Keratinocyte (primary cell): Measurements from ENCODE around the gene SLC66A2. TPM values are rescaled to one million over a fixed set of nuclear protein-coding genes. Genes with fewer than 3 reads are reported as not detected.
"Not testable (repeated sequence)": the region's sequence is repeated elsewhere in the genome, so short reads cannot be mapped to it uniquely, and the experiment has no call there.

Source experiments
- DNase-seq: peaks from one replicate; pipeline ENCODE4 v3.0.0-alpha.2; 2011; ENCODE audit warnings: low read depth, missing footprints, low spot score
- FAIRE-seq: peaks from 2 replicates; lab custom pipeline; 2011; peaks lifted over from hg19 to GRCh38; lab: Jason Lieb, UNC
- H2AFZ ChIP-seq: 2 replicates; pipeline ENCODE4 v1.6.0; 2012; ENCODE audit warnings: low read length, control low read depth, inconsistent platforms; ENCODE audit not compliant: control insufficient read depth
- H3K27ac ChIP-seq: 2 replicates; pipeline ENCODE4 v1.5.1; 2011; ENCODE audit warnings: low read length; ENCODE audit not compliant: control insufficient read depth, insufficient read depth
- H3K27me3 ChIP-seq: 3 replicates; pipeline ENCODE4 v1.6.0; 2011; ENCODE audit warnings: low read length; ENCODE audit not compliant: control insufficient read depth, insufficient read depth; ENCODE audit errors: extremely low read depth
- H3K36me3 ChIP-seq, 2 experiments: 2 replicates in 1 of 2; 3 replicates in 1 of 2; pipeline ENCODE4 v1.5.1; 2011; ENCODE audit warnings: low read length in 2 of 2, mild to moderate bottlenecking in 1 of 2; ENCODE audit not compliant: control insufficient read depth in 2 of 2, insufficient read depth in 2 of 2; ENCODE audit errors: extremely low read depth in 1 of 2
- H3K4me1 ChIP-seq: 3 replicates; pipeline ENCODE4 v1.5.1; 2011; ENCODE audit warnings: low read length; ENCODE audit not compliant: control insufficient read depth, insufficient read depth; ENCODE audit errors: extremely low read depth
- H3K4me2 ChIP-seq: 3 replicates; pipeline ENCODE4 v1.6.0; 2011; ENCODE audit warnings: low read depth, low read length; ENCODE audit not compliant: control insufficient read depth, insufficient read depth; ENCODE audit errors: extremely low read depth
- H3K4me3 ChIP-seq, 3 experiments: fragments of 200-600 bp in 1 of 3; sonication (generic) in 1 of 3; 2 replicates in 2 of 3; 3 replicates in 1 of 3; pipeline ENCODE4 v1.5.1; 2011 to 2016; ENCODE audit warnings: low read length in 3 of 3, mild to moderate bottlenecking in 3 of 3, control low read depth in 2 of 3, inconsistent platforms in 1 of 3, low read depth in 1 of 3, mixed read lengths in 1 of 3, mixed run types in 1 of 3, moderate library complexity in 1 of 3; ENCODE audit not compliant: control insufficient read depth in 2 of 3, insufficient read depth in 2 of 3; ENCODE audit errors: extremely low read depth in 1 of 3
- H3K79me2 ChIP-seq: 2 replicates; pipeline ENCODE4 v1.6.0; 2012; ENCODE audit warnings: low read length; ENCODE audit not compliant: control insufficient read depth, insufficient read depth
- H3K9ac ChIP-seq: 3 replicates; pipeline ENCODE4 v1.6.0; 2011; ENCODE audit warnings: low read length; ENCODE audit not compliant: control insufficient read depth, insufficient read depth; ENCODE audit errors: extremely low read depth
- H3K9me1 ChIP-seq: 3 replicates; pipeline ENCODE4 v1.6.0; 2011; ENCODE audit warnings: low read length; ENCODE audit not compliant: control insufficient read depth, insufficient read depth; ENCODE audit errors: extremely low read depth
- H3K9me3 ChIP-seq: 2 replicates; pipeline ENCODE4 v1.5.1; 2012; ENCODE audit warnings: low read depth, low read length; ENCODE audit not compliant: control insufficient read depth
- H4K20me1 ChIP-seq: 3 replicates; pipeline ENCODE4 v1.6.0; 2011; ENCODE audit warnings: low read length; ENCODE audit not compliant: control insufficient read depth, insufficient read depth; ENCODE audit errors: extremely low read depth
- EZH2 ChIP-seq: IDR thresholded peaks from one replicate; pipeline ENCODE4 v1.6.1; 2012; ENCODE audit warnings: inconsistent platforms, mild to moderate bottlenecking, low read length, moderate library complexity
- dilution Hi-C: fragments of 300-500 bp; cut with MboI; formaldehyde crosslinking; loops from one replicate; pipeline ENCODE4 v1.7.0; 2020; ENCODE audit warnings: low sequenced_read_pairs; ENCODE audit not compliant: extremely low pct_ligation_motif_present
- polyA minus RNA-seq, 3 experiments: library from RNA; depleted of rRNA, polyadenylated mRNA; stranded (reverse); fragments of >200 nt; gene quantifications; 1 replicate in 1 of 3; 2 replicates in 1 of 3; 3 replicates in 1 of 3; pipeline ENCODE4 v1.2.3, GENCODE V29; 2011
- polyA plus RNA-seq, 5 experiments: library from polyadenylated mRNA; depleted of rRNA in 3 of 5; stranded (reverse) in 3 of 5; stranded (forward) in 1 of 5; unstranded in 1 of 5; fragments of >200 nt; gene quantifications; 1 replicate in 1 of 5; 2 replicates in 3 of 5; 3 replicates in 1 of 5; pipeline versions ENCODE4 v1.2.1 to v1.2.3, GENCODE V29; 2011 to 2012; ENCODE audit warnings: missing spikeins in 2 of 5, low read depth in 1 of 5, low replicate concordance in 1 of 5
- TF ChIP-seq, protein P1 (sequence below), 3 experiments: IDR thresholded peaks in 1 of 3; conservative IDR thresholded peaks in 1 of 3; optimal IDR thresholded peaks in 1 of 3; 2 replicates in 2 of 3; 3 replicates in 1 of 3; pipeline versions ENCODE3 to v1.5.1; 2011; ENCODE audit warnings: low read length in 3 of 3, mild to moderate bottlenecking in 3 of 3, moderate library complexity in 2 of 3, control low read depth in 1 of 3, inconsistent platforms in 1 of 3; ENCODE audit not compliant: insufficient read depth in 2 of 3; ENCODE audit errors: extremely low read depth in 1 of 3

SLC66A2 gene
- polyA plus RNA-seq (16.3 to 32.4 TPM (median 19.8 TPM) in 3 replicates), polyA minus RNA-seq (16.8 to 40.5 TPM (median 26.5 TPM) in 3 replicates)
- polyA plus RNA-seq (2011; ENCODE audit: low read depth), result 21.3 TPM
- polyA plus RNA-seq (2011; cell fraction: cytosol; rRNA removed), result 10.8 and 28.7 TPM in 2 replicates
- 17.4 and 24.0 TPM in 2 replicates for polyA plus RNA-seq (2011; cell fraction: nucleus; rRNA removed)
- polyA plus RNA-seq (2012; ENCODE audit: low replicate concordance), result 33.0 and 39.1 TPM in 2 replicates
- polyA minus RNA-seq (2011; cell fraction: cytosol; rRNA and poly(A)+ RNA removed), result 53.1 TPM
- 16.2 and 19.7 TPM in 2 replicates for polyA minus RNA-seq (2011; cell fraction: nucleus; rRNA and poly(A)+ RNA removed)

DNA sequence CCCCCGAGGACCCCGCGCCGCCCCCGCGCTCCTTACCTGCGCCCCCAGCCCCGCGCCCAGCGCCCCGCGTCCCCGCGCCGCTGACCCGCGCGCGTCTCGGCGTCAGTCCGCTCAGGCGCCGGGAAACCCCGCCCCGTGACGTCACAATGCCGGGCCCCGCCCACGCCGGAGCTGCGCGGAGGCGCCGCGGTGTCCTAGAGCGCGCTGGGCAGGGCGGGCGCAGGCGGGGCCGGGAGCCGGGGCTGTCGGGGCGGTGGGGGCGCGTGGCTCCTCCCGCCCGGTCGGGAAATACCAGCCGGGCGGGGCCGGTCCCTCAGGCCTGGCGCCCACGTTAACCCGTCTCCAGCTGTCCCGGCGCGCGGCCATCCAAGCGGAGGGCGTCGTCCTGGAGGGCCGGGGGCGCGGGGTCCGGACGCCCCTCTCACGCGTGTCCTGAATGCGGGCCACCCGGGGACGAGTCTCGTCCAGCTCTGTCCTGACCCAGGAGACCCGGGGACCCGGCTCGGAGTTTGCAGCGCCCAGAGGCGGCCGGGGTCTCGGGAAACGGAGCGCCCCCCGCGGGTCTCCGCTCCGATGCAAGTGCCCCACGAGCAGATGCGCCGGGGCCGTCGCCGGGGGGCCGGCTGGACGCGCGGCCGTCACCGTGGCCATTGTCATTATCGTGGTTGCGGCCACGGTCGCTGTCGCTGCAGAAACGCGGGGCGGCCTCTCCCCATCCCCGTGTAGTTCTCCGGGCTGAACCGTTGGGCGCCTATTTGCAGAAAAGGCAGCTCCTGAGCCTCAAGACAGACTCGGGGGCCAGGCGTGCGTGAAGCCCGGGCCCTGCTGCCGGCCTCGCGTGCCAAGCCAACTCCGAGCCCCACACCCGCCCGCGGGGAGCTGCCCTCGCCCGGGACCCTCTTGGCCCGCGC is at the start of gene SLC66A2:
TSS of gene SLC66A2 (minus strand) at position 109 of the 911 bp plus-strand sequence. CDS start 727 bp downstream, outside the sequence.
- H3K27me3 ChIP-seq, result no peaks in the 10 kb centered on the region
- H3K9ac ChIP-seq, result peak within 1 kb of the TSS; percentile 70
- H3K9me3 ChIP-seq, result no peaks in the 10 kb centered on the region
- H3K27ac ChIP-seq, result peak within 1 kb of the TSS; percentile 49
- peaks cover 12% of the 10 kb centered on the region for H3K4me1 ChIP-seq
- TF ChIP-seq, protein P1, sequence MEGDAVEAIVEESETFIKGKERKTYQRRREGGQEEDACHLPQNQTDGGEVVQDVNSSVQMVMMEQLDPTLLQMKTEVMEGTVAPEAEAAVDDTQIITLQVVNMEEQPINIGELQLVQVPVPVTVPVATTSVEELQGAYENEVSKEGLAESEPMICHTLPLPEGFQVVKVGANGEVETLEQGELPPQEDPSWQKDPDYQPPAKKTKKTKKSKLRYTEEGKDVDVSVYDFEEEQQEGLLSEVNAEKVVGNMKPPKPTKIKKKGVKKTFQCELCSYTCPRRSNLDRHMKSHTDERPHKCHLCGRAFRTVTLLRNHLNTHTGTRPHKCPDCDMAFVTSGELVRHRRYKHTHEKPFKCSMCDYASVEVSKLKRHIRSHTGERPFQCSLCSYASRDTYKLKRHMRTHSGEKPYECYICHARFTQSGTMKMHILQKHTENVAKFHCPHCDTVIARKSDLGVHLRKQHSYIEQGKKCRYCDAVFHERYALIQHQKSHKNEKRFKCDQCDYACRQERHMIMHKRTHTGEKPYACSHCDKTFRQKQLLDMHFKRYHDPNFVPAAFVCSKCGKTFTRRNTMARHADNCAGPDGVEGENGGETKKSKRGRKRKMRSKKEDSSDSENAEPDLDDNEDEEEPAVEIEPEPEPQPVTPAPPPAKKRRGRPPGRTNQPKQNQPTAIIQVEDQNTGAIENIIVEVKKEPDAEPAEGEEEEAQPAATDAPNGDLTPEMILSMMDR (optimal IDR thresholded peaks at IDR 0.05 in 1 of 3, IDR thresholded peaks at IDR 0.05 in 1 of 3, conservative IDR thresholded peaks at IDR 0.05 in 1 of 3; ENCODE audit: extremely low read depth in 1 of 3, insufficient read depth in 2 of 3, low read length in 3 of 3), result no peak
- no peak for TF ChIP-seq EZH2
- no peak for FAIRE-seq
- H3K9me1 ChIP-seq, result peaks cover 4% of the 10 kb centered on the region
- H3K79me2 ChIP-seq, result peaks cover 31% of the 10 kb centered on the region
- peak within 1 kb of the TSS; percentile 68 for H2AFZ ChIP-seq
- peak within 1 kb of the TSS; percentile 81 for H3K4me2 ChIP-seq
- dilution Hi-C loops, result no loop called here
- no peak for DNase-seq
- peaks cover 14 to 15% of the 10 kb centered on the region in 2 experiments for H3K36me3 ChIP-seq
- H3K4me3 ChIP-seq, result peak within 1 kb of the TSS; percentile 73 to 81 (median 80)
- peaks cover 3% of the 10 kb centered on the region for H4K20me1 ChIP-seq

DNA sequence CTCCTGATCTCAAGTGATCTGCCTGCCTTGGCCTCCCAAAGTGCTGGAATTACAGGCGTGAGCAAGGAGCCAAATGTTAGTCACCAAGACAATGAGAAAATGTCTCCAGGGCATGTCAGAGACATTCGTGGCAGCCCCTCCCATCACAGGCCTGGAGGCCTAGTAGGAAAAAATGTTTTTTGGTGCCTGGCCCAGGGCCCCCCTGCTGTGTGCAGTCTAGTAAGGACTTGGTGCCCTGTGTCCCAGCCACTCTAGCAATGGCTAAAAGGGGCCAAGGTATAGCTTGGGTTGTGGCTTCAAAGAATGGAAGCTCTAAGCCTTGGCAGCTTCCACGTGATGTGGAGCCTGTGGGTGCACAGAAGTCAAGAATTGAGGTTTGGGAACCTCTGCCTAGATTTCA is 49.4 kb upstream of the SLC66A2 start:
- H4K20me1 ChIP-seq, result no peaks in the 10 kb centered on the region
- no peak for DNase-seq
- H2AFZ ChIP-seq, result no peak overlapping the region
- H3K36me3 ChIP-seq, result no peaks in the 10 kb centered on the region
- no peaks in the 10 kb centered on the region for H3K79me2 ChIP-seq
- peaks cover 3% of the 10 kb centered on the region for H3K9me3 ChIP-seq
- no peak for FAIRE-seq
- dilution Hi-C loops, result no loop called here
- no peak overlapping the region for H3K4me2 ChIP-seq
- H3K4me1 ChIP-seq, result no peaks in the 10 kb centered on the region
- H3K27me3 ChIP-seq, result no peaks in the 10 kb centered on the region
- no peak overlapping the region for H3K27ac ChIP-seq
- H3K9me1 ChIP-seq, result no peaks in the 10 kb centered on the region
- TF ChIP-seq, protein P1 (optimal IDR thresholded peaks at IDR 0.05 in 1 of 3, IDR thresholded peaks at IDR 0.05 in 1 of 3, conservative IDR thresholded peaks at IDR 0.05 in 1 of 3; ENCODE audit: extremely low read depth in 1 of 3, insufficient read depth in 2 of 3, low read length in 3 of 3), result no peak
- no peak for TF ChIP-seq EZH2
- no peak overlapping the region for H3K9ac ChIP-seq
- H3K4me3 ChIP-seq, result no peak overlapping the region

DNA sequence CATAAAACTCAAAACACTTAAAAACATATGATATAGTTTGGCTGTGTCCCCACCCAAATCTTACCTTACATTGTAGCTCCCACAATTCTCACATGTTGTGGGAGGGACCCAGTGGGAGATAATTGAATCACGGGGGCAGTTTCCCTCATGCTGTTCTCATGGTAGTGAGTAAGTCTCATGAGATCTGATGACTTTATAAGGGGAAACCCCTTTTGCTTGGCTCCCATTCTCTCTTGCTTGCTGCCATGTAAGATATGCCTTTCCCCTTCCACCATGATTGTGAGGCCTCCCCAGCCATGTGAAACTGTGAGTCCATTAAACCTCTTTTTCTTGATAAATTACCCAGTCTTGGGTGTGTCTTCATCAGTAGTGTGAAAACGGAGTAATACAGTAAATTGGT is 48.2 kb upstream of the SLC66A2 start:
- H3K27me3 ChIP-seq, H3K27ac ChIP-seq, DNase-seq, H3K9ac ChIP-seq, dilution Hi-C loops, H3K4me3 ChIP-seq, H3K9me1 ChIP-seq, H3K9me3 ChIP-seq, H3K4me2 ChIP-seq, H4K20me1 ChIP-seq, H3K4me1 ChIP-seq, H3K36me3 ChIP-seq, H3K79me2 ChIP-seq, H2AFZ ChIP-seq, FAIRE-seq: not testable (repeated sequence)
